Activated CD8-positive, alpha-beta memory T cell treated with anti-CD3 and anti-CD28 coated beads, Interleukin-2, amount 50 U/mL, for 1 hour (primary cell): ENCODE results near the gene AP1S2.
"Not testable (repeated sequence)": the region's sequence is repeated elsewhere in the genome, so short reads cannot be mapped to it uniquely, and the experiment has no call there.

Experiments
- DNase-seq: peaks from one replicate; pipeline ENCODE4 v3.0.0-alpha.2; 2020; ENCODE audit errors: extremely low read depth

Gene AP1S2

GRCh38 chrX:15855568-15856221 is 1.1 kb upstream of the AP1S2 start:
- no peak for DNase-seq

- DNase-seq, result no peak
Observed at GRCh38 chrX:15854080-15854655, 445 bp downstream of the AP1S2 start.

- no peak for DNase-seq
Observed at GRCh38 chrX:15853586-15854079, 980 bp downstream of the AP1S2 start.

- DNase-seq, result no peak
Observed at GRCh38 chrX:15849555-15849954, 5.1 kb downstream of the AP1S2 start.

- DNase-seq, result no peak
Observed at GRCh38 chrX:15848576-15848975, 6.0 kb downstream of the AP1S2 start.

GRCh38 chrX:15843960-15844359 is 10.7 kb downstream of the AP1S2 start:
- DNase-seq, result no peak

GRCh38 chrX:15841853-15842516 is 12.6 kb downstream of the AP1S2 start:
- DNase-seq, result no peak

- no peak for DNase-seq
Observed at GRCh38 chrX:15838017-15838416, 16.6 kb downstream of the AP1S2 start.

GRCh38 chrX:15834827-15835595 is 19.6 kb downstream of the AP1S2 start:
- no peak for DNase-seq

- DNase-seq, result no peak
Observed at GRCh38 chrX:15834053-15834452, 20.6 kb downstream of the AP1S2 start.

GRCh38 chrX:15831347-15831746 is 23.3 kb downstream of the AP1S2 start:
- not testable (repeated sequence) for DNase-seq

- DNase-seq, result no peak
Observed at GRCh38 chrX:15829217-15829616, 25.4 kb downstream of the AP1S2 start.

- DNase-seq, result no peak
Observed at GRCh38 chrX:15825936-15826335, 28.7 kb downstream of the AP1S2 start.

- no peak for DNase-seq
Observed at GRCh38 chrX:15822922-15823321, 31.7 kb downstream of the AP1S2 start.

GRCh38 chrX:15820106-15821073 is 34.2 kb downstream of the AP1S2 start:
- no peak for DNase-seq

- DNase-seq, result peak; percentile 22
Observed at GRCh38 chrX:15816886-15817285, 37.7 kb downstream of the AP1S2 start.

GRCh38 chrX:15816438-15816809 is 38.2 kb downstream of the AP1S2 start:
- no peak for DNase-seq

GRCh38 chrX:15815779-15816437 is 38.7 kb downstream of the AP1S2 start:
- no peak for DNase-seq

GRCh38 chrX:15814771-15815365 is 39.7 kb downstream of the AP1S2 start:
- DNase-seq, result no peak

- no peak for DNase-seq
Observed at GRCh38 chrX:15813416-15813815, 41.2 kb downstream of the AP1S2 start.
